SK-N-SH (cell line): ENCODE measurements around the gene NISCH. TPM values are rescaled to one million over a fixed set of nuclear protein-coding genes. Genes with fewer than 3 reads are reported as not detected.

Source experiments
- CTCF ChIA-PET: fragments of 300-600, 350-600 bp; formaldehyde crosslinking; extraction: SDS; loops from one replicate; lab custom pipeline; 2021; lab: Yijun Ruan, JAX
- POLR2A ChIA-PET: fragments of 350-600 bp; sonication (Branson Sonifier 250); formaldehyde crosslinking; extraction: SDS; loops from one replicate; lab custom pipeline; 2020; ENCODE audit warnings: antibody characterized with exemption, inconsistent platforms; lab: Yijun Ruan, JAX
- DNase-seq: peaks from one replicate; pipeline ENCODE4 v3.0.0; 2012
- H2AFZ ChIP-seq: fragments of 200-600 bp; sonication (generic); 2 replicates; pipeline ENCODE4 v1.8.1; 2016; ENCODE audit warnings: antibody characterized with exemption, mild to moderate bottlenecking, low read depth
- H3F3A ChIP-seq: fragments of 200-600 bp; sonication (generic); replicated peaks from 2 replicates; pipeline ENCODE3; 2016; ENCODE audit warnings: antibody characterized with exemption, mild to moderate bottlenecking; ENCODE audit not compliant: insufficient read depth
- H3K27ac ChIP-seq, 2 experiments: fragments of 200-500 bp in 1 of 2; fragments of 200-600 bp in 1 of 2; sonication (Bioruptor generic) in 1 of 2; sonication (generic), shearing (Covaris generic) in 1 of 2; 2 replicates each; pipeline versions ENCODE4 v1.5.1 to v1.6.1; 2014 to 2016; ENCODE audit warnings: low read depth in 2 of 2, inconsistent platforms in 1 of 2, low read length in 1 of 2, mild to moderate bottlenecking in 1 of 2, mixed read lengths in 1 of 2
- H3K27me3 ChIP-seq: fragments of 200-600 bp; sonication (generic), shearing (Covaris generic); 2 replicates; pipeline ENCODE4 v1.6.1; 2016; ENCODE audit warnings: mixed run types; ENCODE audit not compliant: insufficient read depth
- H3K36me3 ChIP-seq, 2 experiments: fragments of 200-500 bp in 1 of 2; fragments of 200-600 bp in 1 of 2; sonication (Bioruptor generic) in 1 of 2; sonication (generic) in 1 of 2; replicated peaks in 1 of 2; 2 replicates each; pipeline versions ENCODE3 to v1.5.1; 2014 to 2016; ENCODE audit warnings: low read length in 1 of 2, mild to moderate bottlenecking in 1 of 2; ENCODE audit not compliant: insufficient read depth in 2 of 2, control insufficient read depth in 1 of 2
- H3K4me1 ChIP-seq, 2 experiments: fragments of 200-500 bp in 1 of 2; fragments of 200-600 bp in 1 of 2; sonication (Bioruptor generic) in 1 of 2; sonication (generic), shearing (Covaris generic) in 1 of 2; 2 replicates each; pipeline versions ENCODE4 v1.5.1 to v1.6.1; 2014 to 2016; ENCODE audit warnings: low read depth in 1 of 2, low read length in 1 of 2, mixed run types in 1 of 2; ENCODE audit not compliant: insufficient read depth in 2 of 2, control insufficient read depth in 1 of 2
- H3K4me2 ChIP-seq: fragments of 200-600 bp; sonication (generic), shearing (Covaris generic); 2 replicates; pipeline ENCODE4 v1.6.1; 2017; ENCODE audit warnings: mixed run types
- H3K4me3 ChIP-seq, 2 experiments: fragments of 200-500 bp in 1 of 2; fragments of 200-600 bp in 1 of 2; sonication (Bioruptor generic) in 1 of 2; sonication (generic), shearing (Covaris generic) in 1 of 2; 2 replicates each; pipeline versions ENCODE4 v1.5.1 to v1.8.1; 2014 to 2016; ENCODE audit warnings: low read depth in 2 of 2, inconsistent platforms in 1 of 2, low read length in 1 of 2, mild to moderate bottlenecking in 1 of 2, mixed read lengths in 1 of 2, moderate library complexity in 1 of 2
- H3K79me2 ChIP-seq: fragments of 200-600 bp; sonication (generic); 2 replicates; pipeline ENCODE4 v1.8.1; 2017; ENCODE audit warnings: mild to moderate bottlenecking; ENCODE audit not compliant: insufficient read depth
- H3K9ac ChIP-seq: fragments of 200-600 bp; sonication (generic); 2 replicates; pipeline ENCODE4 v1.6.1; 2017; ENCODE audit warnings: mixed run types
- H3K9me2 ChIP-seq: fragments of 200-600 bp; sonication (generic); 2 replicates; pipeline ENCODE4 v1.6.1; 2017; ENCODE audit warnings: mixed run types
- H3K9me3 ChIP-seq: fragments of 200-600 bp; sonication (generic); 2 replicates; pipeline ENCODE4 v1.6.1; 2017; ENCODE audit warnings: mixed run types, mild to moderate bottlenecking, moderate library complexity
- H4K20me1 ChIP-seq: fragments of 200-600 bp; sonication (generic); 2 replicates; pipeline ENCODE4 v1.6.1; 2017; ENCODE audit warnings: mild to moderate bottlenecking, mixed run types; ENCODE audit not compliant: insufficient read depth
- ELF1 ChIP-seq: IDR thresholded peaks from 2 replicates; pipeline ENCODE4 v1.4.0; 2012
- FOXM1 ChIP-seq: IDR thresholded peaks from 2 replicates; pipeline ENCODE4 v1.4.0; 2012; ENCODE audit warnings: low read depth, mild to moderate bottlenecking
- MXI1 ChIP-seq: IDR thresholded peaks from 2 replicates; pipeline ENCODE4 v1.6.1; 2012; ENCODE audit warnings: mild to moderate bottlenecking, low read depth, low read length, improper control_type of control experiment
- NFIC ChIP-seq: IDR thresholded peaks from 2 replicates; pipeline ENCODE4 v1.4.0; 2012; ENCODE audit warnings: borderline replicate concordance
- NRF1 ChIP-seq: IDR thresholded peaks from 2 replicates; pipeline ENCODE4 v1.6.1; 2012; ENCODE audit warnings: low read depth, mild to moderate bottlenecking, low read length
- RAD21 ChIP-seq: IDR thresholded peaks from 2 replicates; pipeline ENCODE4 v1.6.1; 2012; ENCODE audit warnings: mild to moderate bottlenecking, low read length
- RCOR1 ChIP-seq: fragments of 150-350 bp; IDR thresholded peaks from 2 replicates; pipeline ENCODE4 v1.6.1; 2017; ENCODE audit warnings: antibody characterized with exemption, low read length
- RFX5 ChIP-seq: IDR thresholded peaks from 2 replicates; pipeline ENCODE4 v1.6.1; 2012; ENCODE audit warnings: mild to moderate bottlenecking, improper control_type of control experiment, low read length
- RXRA ChIP-seq: IDR thresholded peaks from 2 replicates; pipeline ENCODE4 v1.4.0; 2012; ENCODE audit warnings: low read depth, mild to moderate bottlenecking, borderline replicate concordance
- SMC3 ChIP-seq: IDR thresholded peaks from 2 replicates; pipeline ENCODE4 v1.6.1; 2012; ENCODE audit warnings: low read depth, low read length, improper control_type of control experiment
- TAF1 ChIP-seq: IDR thresholded peaks from 2 replicates; pipeline ENCODE4 v1.6.1; 2012; ENCODE audit warnings: low read depth, mild to moderate bottlenecking, low read length, moderate library complexity, borderline replicate concordance
- YY1 ChIP-seq: IDR thresholded peaks from 2 replicates; pipeline ENCODE4 v1.4.0; 2012; ENCODE audit warnings: low read depth, mild to moderate bottlenecking
- WGBS: methylation state at CpG from one replicate; pipeline ENCODE4 v1.1.6; 2017; ENCODE audit warnings: low lambda C conversion rate; 5-methylcytosine and 5-hydroxymethylcytosine counted together
- polyA plus RNA-seq, 3 experiments: library from polyadenylated mRNA; depleted of rRNA; stranded (reverse); fragments of >200 nt; gene quantifications; 2 replicates each; pipeline ENCODE4 v1.2.3, GENCODE V29; 2012
- TF ChIP-seq, protein P1 (sequence below): IDR thresholded peaks from 2 replicates; pipeline ENCODE4 v1.4.0; 2012; ENCODE audit warnings: low read depth
- TF ChIP-seq, protein P2 (sequence below): fragments of 200-600 bp; sonication (generic); IDR thresholded peaks from 2 replicates; pipeline ENCODE4 v1.6.1; 2017; ENCODE audit warnings: antibody characterized with exemption, mild to moderate bottlenecking, moderate library complexity
- TF ChIP-seq, protein P3 (sequence below): fragments of 150-350 bp; IDR thresholded peaks from 2 replicates; pipeline ENCODE4 v1.6.1; 2017; ENCODE audit warnings: antibody characterized with exemption, low read length, low read depth, borderline replicate concordance
- TF ChIP-seq, protein P4 (sequence below): IDR thresholded peaks from 2 replicates; pipeline ENCODE4 v1.6.1; 2012; ENCODE audit warnings: mild to moderate bottlenecking, low read depth, low read length, moderate library complexity
- TF ChIP-seq, protein P5 (sequence below): IDR thresholded peaks from 2 replicates; pipeline ENCODE4 v1.4.0; 2012; ENCODE audit warnings: low read depth, borderline replicate concordance

NISCH gene
- polyA plus RNA-seq, 1 of the 3 experiments (the other 2 are of a cell fraction): 77.5 TPM

DNA sequence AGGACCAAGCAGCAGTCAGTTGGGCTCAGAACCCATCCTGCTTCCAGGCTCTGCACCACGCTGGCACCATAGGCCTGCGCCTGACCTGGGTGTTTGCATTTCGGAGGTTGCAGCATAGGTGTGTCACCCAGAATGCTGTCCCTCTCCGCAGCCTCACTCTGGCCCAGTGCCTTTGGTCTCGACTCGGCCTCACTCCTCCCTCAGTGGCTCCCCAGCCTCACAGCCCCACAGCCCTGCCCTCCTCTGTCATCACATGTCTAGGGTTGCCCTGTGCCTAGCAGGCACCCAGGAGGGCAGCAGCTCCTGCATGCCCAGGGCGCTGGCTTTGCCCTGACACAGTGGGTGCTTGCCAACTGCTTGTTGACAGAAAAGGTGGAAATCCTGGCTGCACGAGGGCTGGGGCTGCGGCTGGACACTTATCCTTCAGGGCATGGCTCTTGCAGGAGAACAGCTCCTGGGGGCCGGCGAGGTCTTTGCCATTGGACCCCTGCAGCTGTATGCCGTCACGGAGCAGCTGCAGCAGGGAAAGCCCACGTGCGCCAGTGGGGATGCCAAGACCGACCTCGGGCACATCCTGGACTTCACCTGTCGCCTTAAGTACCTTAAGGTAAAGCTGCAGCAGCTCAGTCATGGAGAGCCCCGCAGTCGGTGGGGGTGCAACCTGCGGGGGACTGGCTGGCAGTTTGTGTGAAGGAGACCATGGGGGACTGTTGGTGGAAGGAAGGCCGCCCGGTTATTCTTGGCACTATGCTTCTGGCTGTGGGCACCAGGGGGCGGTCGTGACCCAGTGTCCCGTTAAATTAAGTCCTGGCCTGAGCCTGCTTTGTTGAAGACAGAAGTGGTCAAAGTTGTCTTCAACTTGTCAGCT lies 16.2 kb downstream of the NISCH start:
- peaks cover 16% of the 10 kb centered on the region; the same call in 1 of the 2 replicates for H4K20me1 ChIP-seq

More for the DNA sequence above, 16.2 kb downstream of the NISCH start:
- WGBS: 49% methylated on average over 17 of the region's 26 CpGs
- ChIA-PET POLR2A (no interaction called here), CTCF (interaction anchor here (0.6 to 8.0 kb wide), 48 partner anchors 9 to 489 kb away, joined by 3 to 53 read pairs (median 4); partner anchors contain the start of genes SEMA3G, TNNC1 and UQCC5)
- H3K9me2 ChIP-seq: no peaks in the 10 kb centered on the region
- peaks cover 45% of the 10 kb centered on the region; the same call in 1 of the 2 replicates for H3K79me2 ChIP-seq
- H3K36me3 ChIP-seq: peaks cover 44 to 47% of the 10 kb centered on the region in 2 experiments
- H3K4me3 ChIP-seq: no peak overlapping the region
- H3K4me1 ChIP-seq: peaks cover 0 to 3% of the 10 kb centered on the region in 2 experiments; a peak in 1 of 4 replicates
- no peak overlapping the region for H2AFZ ChIP-seq
- no peak overlapping the region for H3K9ac ChIP-seq
- H3F3A ChIP-seq: no peaks in the 10 kb centered on the region
- TF ChIP-seq TAF1 (no peak), YY1 (no peak), SMC3 (peak; percentile 74), MXI1 (0 out of 2 replicates have a peak, but pooled peaks have one; percentile 53), FOXM1 (no peak), RAD21 (peak; percentile 89), NRF1 (no peak), RFX5 (no peak), ELF1 (no peak), NFIC (no peak), RXRA (no peak), RCOR1 (no peak)
- TF ChIP-seq, protein P1, sequence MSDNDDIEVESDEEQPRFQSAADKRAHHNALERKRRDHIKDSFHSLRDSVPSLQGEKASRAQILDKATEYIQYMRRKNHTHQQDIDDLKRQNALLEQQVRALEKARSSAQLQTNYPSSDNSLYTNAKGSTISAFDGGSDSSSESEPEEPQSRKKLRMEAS: no peak
- TF ChIP-seq, protein P2, sequence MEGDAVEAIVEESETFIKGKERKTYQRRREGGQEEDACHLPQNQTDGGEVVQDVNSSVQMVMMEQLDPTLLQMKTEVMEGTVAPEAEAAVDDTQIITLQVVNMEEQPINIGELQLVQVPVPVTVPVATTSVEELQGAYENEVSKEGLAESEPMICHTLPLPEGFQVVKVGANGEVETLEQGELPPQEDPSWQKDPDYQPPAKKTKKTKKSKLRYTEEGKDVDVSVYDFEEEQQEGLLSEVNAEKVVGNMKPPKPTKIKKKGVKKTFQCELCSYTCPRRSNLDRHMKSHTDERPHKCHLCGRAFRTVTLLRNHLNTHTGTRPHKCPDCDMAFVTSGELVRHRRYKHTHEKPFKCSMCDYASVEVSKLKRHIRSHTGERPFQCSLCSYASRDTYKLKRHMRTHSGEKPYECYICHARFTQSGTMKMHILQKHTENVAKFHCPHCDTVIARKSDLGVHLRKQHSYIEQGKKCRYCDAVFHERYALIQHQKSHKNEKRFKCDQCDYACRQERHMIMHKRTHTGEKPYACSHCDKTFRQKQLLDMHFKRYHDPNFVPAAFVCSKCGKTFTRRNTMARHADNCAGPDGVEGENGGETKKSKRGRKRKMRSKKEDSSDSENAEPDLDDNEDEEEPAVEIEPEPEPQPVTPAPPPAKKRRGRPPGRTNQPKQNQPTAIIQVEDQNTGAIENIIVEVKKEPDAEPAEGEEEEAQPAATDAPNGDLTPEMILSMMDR: peak; percentile 82
- TF ChIP-seq, protein P3, sequence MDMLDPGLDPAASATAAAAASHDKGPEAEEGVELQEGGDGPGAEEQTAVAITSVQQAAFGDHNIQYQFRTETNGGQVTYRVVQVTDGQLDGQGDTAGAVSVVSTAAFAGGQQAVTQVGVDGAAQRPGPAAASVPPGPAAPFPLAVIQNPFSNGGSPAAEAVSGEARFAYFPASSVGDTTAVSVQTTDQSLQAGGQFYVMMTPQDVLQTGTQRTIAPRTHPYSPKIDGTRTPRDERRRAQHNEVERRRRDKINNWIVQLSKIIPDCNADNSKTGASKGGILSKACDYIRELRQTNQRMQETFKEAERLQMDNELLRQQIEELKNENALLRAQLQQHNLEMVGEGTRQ: no peak
- TF ChIP-seq, protein P4, sequence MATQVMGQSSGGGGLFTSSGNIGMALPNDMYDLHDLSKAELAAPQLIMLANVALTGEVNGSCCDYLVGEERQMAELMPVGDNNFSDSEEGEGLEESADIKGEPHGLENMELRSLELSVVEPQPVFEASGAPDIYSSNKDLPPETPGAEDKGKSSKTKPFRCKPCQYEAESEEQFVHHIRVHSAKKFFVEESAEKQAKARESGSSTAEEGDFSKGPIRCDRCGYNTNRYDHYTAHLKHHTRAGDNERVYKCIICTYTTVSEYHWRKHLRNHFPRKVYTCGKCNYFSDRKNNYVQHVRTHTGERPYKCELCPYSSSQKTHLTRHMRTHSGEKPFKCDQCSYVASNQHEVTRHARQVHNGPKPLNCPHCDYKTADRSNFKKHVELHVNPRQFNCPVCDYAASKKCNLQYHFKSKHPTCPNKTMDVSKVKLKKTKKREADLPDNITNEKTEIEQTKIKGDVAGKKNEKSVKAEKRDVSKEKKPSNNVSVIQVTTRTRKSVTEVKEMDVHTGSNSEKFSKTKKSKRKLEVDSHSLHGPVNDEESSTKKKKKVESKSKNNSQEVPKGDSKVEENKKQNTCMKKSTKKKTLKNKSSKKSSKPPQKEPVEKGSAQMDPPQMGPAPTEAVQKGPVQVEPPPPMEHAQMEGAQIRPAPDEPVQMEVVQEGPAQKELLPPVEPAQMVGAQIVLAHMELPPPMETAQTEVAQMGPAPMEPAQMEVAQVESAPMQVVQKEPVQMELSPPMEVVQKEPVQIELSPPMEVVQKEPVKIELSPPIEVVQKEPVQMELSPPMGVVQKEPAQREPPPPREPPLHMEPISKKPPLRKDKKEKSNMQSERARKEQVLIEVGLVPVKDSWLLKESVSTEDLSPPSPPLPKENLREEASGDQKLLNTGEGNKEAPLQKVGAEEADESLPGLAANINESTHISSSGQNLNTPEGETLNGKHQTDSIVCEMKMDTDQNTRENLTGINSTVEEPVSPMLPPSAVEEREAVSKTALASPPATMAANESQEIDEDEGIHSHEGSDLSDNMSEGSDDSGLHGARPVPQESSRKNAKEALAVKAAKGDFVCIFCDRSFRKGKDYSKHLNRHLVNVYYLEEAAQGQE: no peak
- TF ChIP-seq, protein P5, sequence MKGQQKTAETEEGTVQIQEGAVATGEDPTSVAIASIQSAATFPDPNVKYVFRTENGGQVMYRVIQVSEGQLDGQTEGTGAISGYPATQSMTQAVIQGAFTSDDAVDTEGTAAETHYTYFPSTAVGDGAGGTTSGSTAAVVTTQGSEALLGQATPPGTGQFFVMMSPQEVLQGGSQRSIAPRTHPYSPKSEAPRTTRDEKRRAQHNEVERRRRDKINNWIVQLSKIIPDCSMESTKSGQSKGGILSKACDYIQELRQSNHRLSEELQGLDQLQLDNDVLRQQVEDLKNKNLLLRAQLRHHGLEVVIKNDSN: no peak
- no peaks in the 10 kb centered on the region for H3K9me3 ChIP-seq
- peak; percentile 83 for DNase-seq
- no peaks in the 10 kb centered on the region for H3K27me3 ChIP-seq
- no peak overlapping the region for H3K4me2 ChIP-seq
- H3K27ac ChIP-seq: no peak overlapping the region
